Suprapubic skin (tissue), 4 donors: ENCODE measurements around the gene IGFBP3. TPM values are rescaled to one million over a fixed set of nuclear protein-coding genes. Genes with fewer than 3 reads are reported as not detected.
A peak's percentile ranks its signal among the peaks of the same experiment; 100 is the strongest.

Experiments used
- DNase-seq, 2 donors: peaks; one replicate each; pipeline ENCODE4 v3.0.0-alpha.2; 2019; ENCODE audit warnings: low spot score in 2 of 2
- H3K27ac ChIP-seq: fragments of 200-600 bp; sonication (generic); one replicate; pipeline ENCODE4 v1.5.1; 2019
- H3K27me3 ChIP-seq: fragments of 200-600 bp; sonication (generic); one replicate; pipeline ENCODE4 v1.5.1; 2019
- H3K36me3 ChIP-seq: fragments of 200-600 bp; sonication (generic); one replicate; pipeline ENCODE4 v1.5.1; 2019
- H3K4me1 ChIP-seq: fragments of 200-600 bp; sonication (generic); one replicate; pipeline ENCODE4 v1.5.1; 2019
- H3K4me3 ChIP-seq: fragments of 200-600 bp; sonication (generic); one replicate; pipeline ENCODE4 v1.5.1; 2019; ENCODE audit warnings: mild to moderate bottlenecking
- H3K9me3 ChIP-seq: fragments of 200-600 bp; sonication (generic); one replicate; pipeline ENCODE4 v1.5.1; 2019
- CTCF ChIP-seq, 2 donors: fragments of 200-600 bp in 1 of 2; fragments of 450-650 bp in 1 of 2; sonication (generic) in 1 of 2; IDR thresholded peaks; one replicate each; pipeline ENCODE4 v1.5.1; 2016 to 2019; ENCODE audit warnings: antibody characterized with exemption in 2 of 2, mild to moderate bottlenecking in 1 of 2, moderate library complexity in 1 of 2
- EP300 ChIP-seq: sonication (generic); formaldehyde crosslinking; IDR thresholded peaks from one replicate; pipeline ENCODE4 v1.6.1; 2017; ENCODE audit warnings: antibody characterized with exemption
- POLR2A ChIP-seq, 2 donors: fragments of 450-650 bp; IDR thresholded peaks; one replicate each; pipeline ENCODE4 v1.6.1; 2017; ENCODE audit warnings: antibody characterized with exemption in 2 of 2, mild to moderate bottlenecking in 2 of 2, moderate library complexity in 2 of 2
- POLR2AphosphoS5 ChIP-seq, 3 donors: sonication (generic); formaldehyde crosslinking; IDR thresholded peaks; one replicate each; pipeline ENCODE4 v1.6.1; 2017; ENCODE audit warnings: antibody characterized with exemption in 3 of 3
- WGBS: methylation state at CpG from one replicate; pipeline ENCODE4 v1.1.5; 2018; 5-methylcytosine and 5-hydroxymethylcytosine counted together
- total RNA-seq, 4 donors: library from RNA; depleted of rRNA; stranded (reverse); fragments of >200 nt; gene quantifications; one replicate each; pipeline ENCODE4 v1.1.0, GENCODE V29; 2016

IGFBP3 gene
- total RNA-seq, result 100 to 1,000 TPM; 120 to 519 (median 223) TPM

- Histone ChIP-seq H3K27ac (peak within 1 kb of the TSS; percentile 58), H3K4me3 (peak within 1 kb of the TSS; percentile 55), H3K36me3 (peaks cover 8% of the 10 kb centered on the region), H3K27me3 (peaks cover 20% of the 10 kb centered on the region), H3K4me1 (peaks cover 56% of the 10 kb centered on the region), H3K9me3 (no peaks in the 10 kb centered on the region)
- WGBS, result 2% methylated on average over 36 of the region's 111 CpGs
- no peak for DNase-seq
- TF ChIP-seq POLR2AphosphoS5 (IDR thresholded peaks at IDR 0.05) (peak in 1 of 3 donors; percentile 18), POLR2A (IDR thresholded peaks at IDR 0.05) (peak in 1 of 2 donors; percentile 45), CTCF (IDR thresholded peaks at IDR 0.05) (no peak)
These were observed at the start of gene IGFBP3 for GRCh38 chr7:45920502-45921380. TSS of gene IGFBP3 (minus strand) at chr7:45921272. CDS start at chr7:45921140, 132 bp downstream.

- H3K9me3 ChIP-seq, result no peaks in the 10 kb centered on the region
- H3K36me3 ChIP-seq, result no peaks in the 10 kb centered on the region
- TF ChIP-seq EP300 (no peak), CTCF (IDR thresholded peaks at IDR 0.05) (no peak), POLR2A (IDR thresholded peaks at IDR 0.05) (no peak), POLR2AphosphoS5 (IDR thresholded peaks at IDR 0.05) (no peak)
- DNase-seq, result no peak
- no peak overlapping the region for H3K27ac ChIP-seq
- H3K4me1 ChIP-seq, result no peaks in the 10 kb centered on the region
- 78% methylated on average over 2 of the region's 2 CpGs for WGBS
- no peak overlapping the region for H3K4me3 ChIP-seq
- H3K27me3 ChIP-seq, result no peaks in the 10 kb centered on the region
These were observed 49.4 kb upstream of the IGFBP3 start for GRCh38 chr7:45970454-45970853.

GRCh38 chr7:45969940-45970339 lies 48.9 kb upstream of the IGFBP3 start:
- no peaks in the 10 kb centered on the region for H3K27me3 ChIP-seq
- no peak overlapping the region for H3K27ac ChIP-seq
- no peak for TF ChIP-seq POLR2A (IDR thresholded peaks at IDR 0.05)
- TF ChIP-seq POLR2AphosphoS5 (IDR thresholded peaks at IDR 0.05), result no peak
- no peak for TF ChIP-seq EP300
- no peak for TF ChIP-seq CTCF (IDR thresholded peaks at IDR 0.05)
- DNase-seq, result peak in 1 of 2 donors; percentile 49
- H3K4me1 ChIP-seq, result no peaks in the 10 kb centered on the region
- no peaks in the 10 kb centered on the region for H3K9me3 ChIP-seq
- no peak overlapping the region for H3K4me3 ChIP-seq
- 86% methylated on average over 4 of the region's 5 CpGs for WGBS
- no peaks in the 10 kb centered on the region for H3K36me3 ChIP-seq

GRCh38 chr7:45968856-45969541 lies 47.9 kb upstream of the IGFBP3 start:
- no peak overlapping the region for H3K4me3 ChIP-seq
- DNase-seq, result no peak
- no peaks in the 10 kb centered on the region for H3K4me1 ChIP-seq
- TF ChIP-seq EP300, result no peak
- no peak for TF ChIP-seq POLR2A (IDR thresholded peaks at IDR 0.05)
- TF ChIP-seq CTCF (IDR thresholded peaks at IDR 0.05), result no peak
- no peak for TF ChIP-seq POLR2AphosphoS5 (IDR thresholded peaks at IDR 0.05)
- H3K27ac ChIP-seq, result no peak overlapping the region
- H3K9me3 ChIP-seq, result no peaks in the 10 kb centered on the region
- no peaks in the 10 kb centered on the region for H3K27me3 ChIP-seq
- no peaks in the 10 kb centered on the region for H3K36me3 ChIP-seq
- 53% methylated on average over 10 of the region's 10 CpGs for WGBS

- Histone ChIP-seq H3K36me3 (no peaks in the 10 kb centered on the region), H3K4me3 (no peak overlapping the region), H3K27ac (no peak overlapping the region), H3K4me1 (no peaks in the 10 kb centered on the region), H3K9me3 (no peaks in the 10 kb centered on the region), H3K27me3 (no peaks in the 10 kb centered on the region)
- DNase-seq, result peak in 1 of 2 donors; percentile 53
- TF ChIP-seq EP300 (no peak), POLR2A (IDR thresholded peaks at IDR 0.05) (no peak)
- WGBS, result 92% methylated on average over 7 of the region's 7 CpGs
These were observed 47.2 kb upstream of the IGFBP3 start for GRCh38 chr7:45968312-45968711.
